HG02870 (cell line): ENCODE data around the gene RFX2.

Source experiments
- ATAC-seq: cut with Tn5 transposase; IDR thresholded peaks from one replicate; pipeline ENCODE4 v1.9.1; 2021; ENCODE audit warnings: mild to moderate bottlenecking, moderate library complexity; ENCODE audit not compliant: unreplicated experiment

RFX2 gene

GRCh38 chr19:6105444-6105843, 4.9 kb downstream of the RFX2 start:
- no peak for ATAC-seq

GRCh38 chr19:6103894-6104293, 6.4 kb downstream of the RFX2 start:
- ATAC-seq: no peak

- no peak for ATAC-seq
Measured at GRCh38 chr19:6103217-6103644, 7.1 kb downstream of the RFX2 start.

GRCh38 chr19:6101991-6102390, 8.3 kb downstream of the RFX2 start:
- no peak for ATAC-seq

- ATAC-seq: no peak
Measured at GRCh38 chr19:6101291-6101825, 8.9 kb downstream of the RFX2 start.

GRCh38 chr19:6100284-6100915, 9.9 kb downstream of the RFX2 start:
- ATAC-seq: no peak

- no peak for ATAC-seq
Measured at GRCh38 chr19:6099599-6099998, 10.7 kb downstream of the RFX2 start.

- no peak for ATAC-seq
Measured at GRCh38 chr19:6099033-6099432, 11.3 kb downstream of the RFX2 start.

- ATAC-seq: no peak
Measured at GRCh38 chr19:6098574-6098973, 11.7 kb downstream of the RFX2 start.

GRCh38 chr19:6097911-6098310, 12.4 kb downstream of the RFX2 start:
- no peak for ATAC-seq

- ATAC-seq: no peak
Measured at GRCh38 chr19:6095760-6096159, 14.5 kb downstream of the RFX2 start.

- ATAC-seq: no peak
Measured at GRCh38 chr19:6092329-6093286, 17.7 kb downstream of the RFX2 start.

- ATAC-seq: no peak
Measured at GRCh38 chr19:6091771-6092291, 18.5 kb downstream of the RFX2 start.

- no peak for ATAC-seq
Measured at GRCh38 chr19:6090634-6091033, 19.7 kb downstream of the RFX2 start.

- no peak for ATAC-seq
Measured at GRCh38 chr19:6088602-6089049, 21.7 kb downstream of the RFX2 start.

GRCh38 chr19:6087074-6087571, 23.2 kb downstream of the RFX2 start:
- no peak for ATAC-seq

GRCh38 chr19:6086068-6086788, 24.1 kb downstream of the RFX2 start:
- ATAC-seq: no peak

- ATAC-seq: no peak
Measured at GRCh38 chr19:6084821-6085220, 25.5 kb downstream of the RFX2 start.

- no peak for ATAC-seq
Measured at GRCh38 chr19:6079107-6079506, 31.2 kb downstream of the RFX2 start.

- ATAC-seq: no peak
Measured at GRCh38 chr19:6078068-6078467, 32.2 kb downstream of the RFX2 start.
